ENCODE results near the gene ATRNL1.

The ATRNL1 gene

GRCh38 chr10:115653473-115653872 is 560.3 kb downstream of the ATRNL1 start:
- H2BK5ac ChIP-seq (ENCODE audit: low read depth, low read length, poor library complexity), result no peak overlapping the region
- no peak overlapping the region for H3K27ac ChIP-seq (ENCODE audit: low read depth, low read length)
- no peak overlapping the region for H3K14ac ChIP-seq (ENCODE audit: low read length)
- H3K4me1 ChIP-seq (ENCODE audit: control insufficient read depth in 1 of 2, insufficient read depth in 2 of 2, low read length in 2 of 2), result no peaks in the 10 kb centered on the region
- H3K9me3 ChIP-seq (ENCODE audit: insufficient read depth, low read depth, low read length), result no peaks in the 10 kb centered on the region
- H4K91ac ChIP-seq (ENCODE audit: low read depth, low read length), result no peak overlapping the region
- H2BK120ac ChIP-seq (ENCODE audit: insufficient read depth, low read length, poor library complexity), result no peak overlapping the region
- H3K27me3 ChIP-seq (ENCODE audit: insufficient read depth, low read length), result no peaks in the 10 kb centered on the region
- H3K23ac ChIP-seq (ENCODE audit: low read length), result no peak overlapping the region
- H4K8ac ChIP-seq (ENCODE audit: low read depth, low read length), result no peak overlapping the region
- H3K4me2 ChIP-seq (ENCODE audit: low read length), result no peak overlapping the region
- H2AFZ ChIP-seq (ENCODE audit: insufficient read depth, low read length, poor library complexity), result no peak overlapping the region
- H4K12ac ChIP-seq (ENCODE audit: low read depth, low read length), result no peak overlapping the region
- H3K9ac ChIP-seq (ENCODE audit: low read length), result no peak overlapping the region
- no peaks in the 10 kb centered on the region for H3K79me1 ChIP-seq (ENCODE audit: low read length)
- no peak for DNase-seq
- H3K79me2 ChIP-seq (ENCODE audit: control insufficient read depth, insufficient read depth, low read length, poor library complexity), result no peaks in the 10 kb centered on the region
- H2BK12ac ChIP-seq (ENCODE audit: low read length), result no peak overlapping the region
- WGBS (ENCODE audit: extremely low coverage, insufficient coverage, insufficient read length), result no CpG with 5 or more reads among the region's 1 CpG
- H3K36me3 ChIP-seq (ENCODE audit: control insufficient read depth in 1 of 2, insufficient read depth in 2 of 2, low read length in 2 of 2), result no peaks in the 10 kb centered on the region
- H3K18ac ChIP-seq (ENCODE audit: low read length), result no peak overlapping the region
- no peak overlapping the region for H3K4ac ChIP-seq (ENCODE audit: low read depth, low read length)
- H3K4me3 ChIP-seq (ENCODE audit: low read depth, low read length), result no peak overlapping the region
- H2AK5ac ChIP-seq (ENCODE audit: low read length), result no peak overlapping the region

- no peak overlapping the region for H2BK5ac ChIP-seq (ENCODE audit: low read depth, low read length, poor library complexity)
- no peaks in the 10 kb centered on the region for H3K4me1 ChIP-seq (ENCODE audit: control insufficient read depth in 1 of 2, insufficient read depth in 2 of 2, low read length in 2 of 2)
- H3K79me2 ChIP-seq (ENCODE audit: control insufficient read depth, insufficient read depth, low read length, poor library complexity), result no peaks in the 10 kb centered on the region
- no peaks in the 10 kb centered on the region for H3K9me3 ChIP-seq (ENCODE audit: insufficient read depth, low read depth, low read length)
- no peak overlapping the region for H3K4me3 ChIP-seq (ENCODE audit: low read depth, low read length)
- H3K27me3 ChIP-seq (ENCODE audit: insufficient read depth, low read length), result no peaks in the 10 kb centered on the region
- H4K12ac ChIP-seq (ENCODE audit: low read depth, low read length), result no peak overlapping the region
- no peak for DNase-seq
- H3K36me3 ChIP-seq (ENCODE audit: control insufficient read depth in 1 of 2, insufficient read depth in 2 of 2, low read length in 2 of 2), result no peaks in the 10 kb centered on the region
- H3K9ac ChIP-seq (ENCODE audit: low read length), result no peak overlapping the region
- no peaks in the 10 kb centered on the region for H3K79me1 ChIP-seq (ENCODE audit: low read length)
- H3K27ac ChIP-seq (ENCODE audit: low read depth, low read length), result no peak overlapping the region
- H4K8ac ChIP-seq (ENCODE audit: low read depth, low read length), result no peak overlapping the region
- H3K14ac ChIP-seq (ENCODE audit: low read length), result no peak overlapping the region
- no peak overlapping the region for H3K18ac ChIP-seq (ENCODE audit: low read length)
- no peak overlapping the region for H2BK12ac ChIP-seq (ENCODE audit: low read length)
- no peak overlapping the region for H2AFZ ChIP-seq (ENCODE audit: insufficient read depth, low read length, poor library complexity)
- no peak overlapping the region for H2AK5ac ChIP-seq (ENCODE audit: low read length)
- no peak overlapping the region for H3K4ac ChIP-seq (ENCODE audit: low read depth, low read length)
- H4K91ac ChIP-seq (ENCODE audit: low read depth, low read length), result no peak overlapping the region
- H3K4me2 ChIP-seq (ENCODE audit: low read length), result no peak overlapping the region
- H3K23ac ChIP-seq (ENCODE audit: low read length), result no peak overlapping the region
- no CpG with 5 or more reads among the region's 5 CpGs for WGBS (ENCODE audit: extremely low coverage, insufficient coverage, insufficient read length)
- no peak overlapping the region for H2BK120ac ChIP-seq (ENCODE audit: insufficient read depth, low read length, poor library complexity)
Measured at GRCh38 chr10:115654961-115655360, 561.8 kb downstream of the ATRNL1 start.

- no peaks in the 10 kb centered on the region for H3K9me3 ChIP-seq (ENCODE audit: insufficient read depth, low read depth, low read length)
- H4K91ac ChIP-seq (ENCODE audit: low read depth, low read length), result no peak overlapping the region
- no peaks in the 10 kb centered on the region for H3K27me3 ChIP-seq (ENCODE audit: insufficient read depth, low read length)
- no CpG with 5 or more reads among the region's 4 CpGs for WGBS (ENCODE audit: extremely low coverage, insufficient coverage, insufficient read length)
- H3K36me3 ChIP-seq (ENCODE audit: control insufficient read depth in 1 of 2, insufficient read depth in 2 of 2, low read length in 2 of 2), result no peaks in the 10 kb centered on the region
- no peaks in the 10 kb centered on the region for H3K4me1 ChIP-seq (ENCODE audit: control insufficient read depth in 1 of 2, insufficient read depth in 2 of 2, low read length in 2 of 2)
- H2BK120ac ChIP-seq (ENCODE audit: insufficient read depth, low read length, poor library complexity), result no peak overlapping the region
- no peak for DNase-seq
- H3K79me2 ChIP-seq (ENCODE audit: control insufficient read depth, insufficient read depth, low read length, poor library complexity), result no peaks in the 10 kb centered on the region
- H2AK5ac ChIP-seq (ENCODE audit: low read length), result no peak overlapping the region
- no peak overlapping the region for H3K14ac ChIP-seq (ENCODE audit: low read length)
- H3K9ac ChIP-seq (ENCODE audit: low read length), result no peak overlapping the region
- H2BK5ac ChIP-seq (ENCODE audit: low read depth, low read length, poor library complexity), result no peak overlapping the region
- no peak overlapping the region for H3K4ac ChIP-seq (ENCODE audit: low read depth, low read length)
- H3K4me2 ChIP-seq (ENCODE audit: low read length), result no peak overlapping the region
- no peak overlapping the region for H2AFZ ChIP-seq (ENCODE audit: insufficient read depth, low read length, poor library complexity)
- H4K8ac ChIP-seq (ENCODE audit: low read depth, low read length), result no peak overlapping the region
- H3K18ac ChIP-seq (ENCODE audit: low read length), result no peak overlapping the region
- no peak overlapping the region for H4K12ac ChIP-seq (ENCODE audit: low read depth, low read length)
- H3K27ac ChIP-seq (ENCODE audit: low read depth, low read length), result no peak overlapping the region
- no peaks in the 10 kb centered on the region for H3K79me1 ChIP-seq (ENCODE audit: low read length)
- no peak overlapping the region for H3K4me3 ChIP-seq (ENCODE audit: low read depth, low read length)
- H3K23ac ChIP-seq (ENCODE audit: low read length), result no peak overlapping the region
- no peak overlapping the region for H2BK12ac ChIP-seq (ENCODE audit: low read length)
Measured at GRCh38 chr10:115657161-115657860, 564.1 kb downstream of the ATRNL1 start.

GRCh38 chr10:115659616-115660015 is 566.5 kb downstream of the ATRNL1 start:
- no peak overlapping the region for H3K27ac ChIP-seq (ENCODE audit: low read depth, low read length)
- no peak overlapping the region for H3K23ac ChIP-seq (ENCODE audit: low read length)
- no peaks in the 10 kb centered on the region for H3K79me2 ChIP-seq (ENCODE audit: control insufficient read depth, insufficient read depth, low read length, poor library complexity)
- H3K18ac ChIP-seq (ENCODE audit: low read length), result no peak overlapping the region
- H3K36me3 ChIP-seq (ENCODE audit: control insufficient read depth in 1 of 2, insufficient read depth in 2 of 2, low read length in 2 of 2), result no peaks in the 10 kb centered on the region
- no peak overlapping the region for H3K4me2 ChIP-seq (ENCODE audit: low read length)
- H4K91ac ChIP-seq (ENCODE audit: low read depth, low read length), result no peak overlapping the region
- H3K9ac ChIP-seq (ENCODE audit: low read length), result no peak overlapping the region
- no peaks in the 10 kb centered on the region for H3K9me3 ChIP-seq (ENCODE audit: insufficient read depth, low read depth, low read length)
- H2BK120ac ChIP-seq (ENCODE audit: insufficient read depth, low read length, poor library complexity), result no peak overlapping the region
- H2BK12ac ChIP-seq (ENCODE audit: low read length), result no peak overlapping the region
- H3K4me1 ChIP-seq (ENCODE audit: control insufficient read depth in 1 of 2, insufficient read depth in 2 of 2, low read length in 2 of 2), result no peaks in the 10 kb centered on the region
- WGBS (ENCODE audit: extremely low coverage, insufficient coverage, insufficient read length), result 100% methylated on average over 2 of the region's 3 CpGs
- H3K27me3 ChIP-seq (ENCODE audit: insufficient read depth, low read length), result no peaks in the 10 kb centered on the region
- H3K79me1 ChIP-seq (ENCODE audit: low read length), result no peaks in the 10 kb centered on the region
- H2AFZ ChIP-seq (ENCODE audit: insufficient read depth, low read length, poor library complexity), result no peak overlapping the region
- no peak overlapping the region for H2BK5ac ChIP-seq (ENCODE audit: low read depth, low read length, poor library complexity)
- DNase-seq, result no peak
- H2AK5ac ChIP-seq (ENCODE audit: low read length), result no peak overlapping the region
- H4K12ac ChIP-seq (ENCODE audit: low read depth, low read length), result no peak overlapping the region
- H4K8ac ChIP-seq (ENCODE audit: low read depth, low read length), result no peak overlapping the region
- H3K4me3 ChIP-seq (ENCODE audit: low read depth, low read length), result no peak overlapping the region
- H3K14ac ChIP-seq (ENCODE audit: low read length), result no peak overlapping the region
- H3K4ac ChIP-seq (ENCODE audit: low read depth, low read length), result no peak overlapping the region

Data from trophoblast cell (in vitro differentiated cells and primary cell).